Immature natural killer cell (primary cell): ENCODE results near the gene TNRC6A. TPM values are rescaled to one million over a fixed set of nuclear protein-coding genes. Genes with fewer than 3 reads are reported as not detected.
"Not testable (repeated sequence)": the region's sequence is repeated elsewhere in the genome, so short reads cannot be mapped to it uniquely, and the experiment has no call there.

Experiments
- DNase-seq, 3 donors: peaks; one replicate each; pipeline ENCODE4 v3.0.0; 2022; ENCODE audit warnings: mixed read lengths in 1 of 3
- H3K27ac Mint-ChIP-seq, 6 donors: one replicate each; pipeline ENCODE4 v1.8.0; 2020; ENCODE audit warnings: mixed read lengths in 6 of 6, mild to moderate bottlenecking in 5 of 6, inconsistent platforms in 4 of 6, moderate library complexity in 3 of 6
- H3K27me3 Mint-ChIP-seq, 3 donors: one replicate each; pipeline ENCODE4 v1.8.0; 2020 to 2021; ENCODE audit warnings: low read depth in 3 of 3, mild to moderate bottlenecking in 3 of 3, mixed read lengths in 3 of 3, moderate library complexity in 3 of 3, inconsistent platforms in 1 of 3
- H3K36me3 Mint-ChIP-seq, 3 donors: one replicate each; pipeline ENCODE4 v1.8.0; 2020; ENCODE audit warnings: mixed read lengths in 3 of 3, inconsistent platforms in 2 of 3, mild to moderate bottlenecking in 2 of 3
- H3K4me1 Mint-ChIP-seq, 2 donors: one replicate each; pipeline ENCODE4 v1.8.0; 2020; ENCODE audit warnings: inconsistent platforms in 2 of 2, mild to moderate bottlenecking in 2 of 2, mixed read lengths in 2 of 2, moderate library complexity in 1 of 2
- H3K4me3 Mint-ChIP-seq, 5 donors: one replicate each; pipeline ENCODE4 v1.8.0; 2020; ENCODE audit warnings: mild to moderate bottlenecking in 5 of 5, mixed read lengths in 5 of 5, inconsistent platforms in 3 of 5, moderate library complexity in 3 of 5
- H3K9me3 Mint-ChIP-seq, 6 donors: one replicate each; pipeline ENCODE4 v1.8.0; 2020; ENCODE audit warnings: mild to moderate bottlenecking in 6 of 6, mixed read lengths in 6 of 6, inconsistent platforms in 4 of 6, moderate library complexity in 3 of 6
- polyA plus RNA-seq, 3 donors: library from polyadenylated mRNA; unstranded; fragments of 300-500 nt; fragmentation: Illumina TruSeq; gene quantifications; one replicate each; pipeline ENCODE4 v1.2.3, GENCODE V29; 2021

The TNRC6A gene
- polyA plus RNA-seq, 3 donors from 2014 or later, result 3.6 to 10.1 (median 3.9) TPM

GRCh38 chr16:24700549-24701392, 28.7 kb upstream of the TNRC6A start:
- Mint-ChIP-seq H3K9me3 (no peaks in the 10 kb centered on the region), H3K4me1 (no peaks in the 10 kb centered on the region), H3K27ac (no peak overlapping the region), H3K36me3 (no peaks in the 10 kb centered on the region), H3K27me3 (peaks cover 0 to 7% (median 2%) of the 10 kb centered on the region in 3 donors), H3K4me3 (no peak overlapping the region)
- DNase-seq, result no peak

- Mint-ChIP-seq H3K9me3 (no peaks in the 10 kb centered on the region), H3K27ac (no peak overlapping the region), H3K4me1 (no peaks in the 10 kb centered on the region)
These were observed 27.9 kb upstream of the TNRC6A start for GRCh38 chr16:24701521-24701951.

GRCh38 chr16:24707760-24708159, 21.7 kb upstream of the TNRC6A start:
- H3K27me3 Mint-ChIP-seq, H3K4me3 Mint-ChIP-seq, H3K36me3 Mint-ChIP-seq, H3K9me3 Mint-ChIP-seq, H3K4me1 Mint-ChIP-seq, H3K27ac Mint-ChIP-seq, DNase-seq: not testable (repeated sequence)

More at GRCh38 chr16:24701521-24701951, 27.9 kb upstream of the TNRC6A start:
- H3K36me3 Mint-ChIP-seq, result no peaks in the 10 kb centered on the region
- H3K27me3 Mint-ChIP-seq, result peaks cover 0 to 7% (median 2%) of the 10 kb centered on the region in 3 donors
- DNase-seq, result no peak
- no peak overlapping the region for H3K4me3 Mint-ChIP-seq

GRCh38 chr16:24713379-24713778, 16.1 kb upstream of the TNRC6A start:
- Mint-ChIP-seq H3K27me3 (peaks cover 5 to 17% (median 9%) of the 10 kb centered on the region in 3 donors), H3K9me3 (peaks cover 0 to 19% (median 14%) of the 10 kb centered on the region in 6 donors), H3K27ac (no peak overlapping the region), H3K36me3 (peaks cover 0 to 8% (median 7%) of the 10 kb centered on the region in 3 donors), H3K4me1 (no peaks in the 10 kb centered on the region), H3K4me3 (no peak overlapping the region)
- no peak for DNase-seq

GRCh38 chr16:24717411-24717810, 12.0 kb upstream of the TNRC6A start:
- no peak for DNase-seq
- H3K4me1 Mint-ChIP-seq, result no peaks in the 10 kb centered on the region
- peaks cover 0 to 8% (median 7%) of the 10 kb centered on the region in 3 donors for H3K36me3 Mint-ChIP-seq
- peaks cover 0 to 19% (median 13%) of the 10 kb centered on the region in 6 donors for H3K9me3 Mint-ChIP-seq
- no peak overlapping the region for H3K4me3 Mint-ChIP-seq
- H3K27me3 Mint-ChIP-seq, result peaks cover 2 to 18% (median 7%) of the 10 kb centered on the region in 3 donors
- H3K27ac Mint-ChIP-seq, result no peak overlapping the region

GRCh38 chr16:24718967-24719521, 10.4 kb upstream of the TNRC6A start:
- no peak for DNase-seq
- peaks cover 0 to 5% (median under 1%) of the 10 kb centered on the region in 6 donors for H3K9me3 Mint-ChIP-seq
- no peaks in the 10 kb centered on the region for H3K4me1 Mint-ChIP-seq
- no peak overlapping the region for H3K27ac Mint-ChIP-seq
- H3K4me3 Mint-ChIP-seq, result no peak overlapping the region
- peaks cover 4 to 10% (median 9%) of the 10 kb centered on the region in 3 donors for H3K27me3 Mint-ChIP-seq
- peaks cover 0 to 8% (median 0%) of the 10 kb centered on the region in 3 donors for H3K36me3 Mint-ChIP-seq

- DNase-seq, result no peak
- Mint-ChIP-seq H3K27ac (no peak overlapping the region), H3K9me3 (no peaks in the 10 kb centered on the region), H3K36me3 (peaks cover 0 to 5% (median 0%) of the 10 kb centered on the region in 3 donors), H3K4me1 (no peaks in the 10 kb centered on the region), H3K27me3 (peaks cover 4 to 5% (median 4%) of the 10 kb centered on the region in 3 donors), H3K4me3 (no peak overlapping the region)
These were observed 7.6 kb upstream of the TNRC6A start for GRCh38 chr16:24721830-24722238.

- peaks cover 5 to 10% of the 10 kb centered on the region in 2 donors for H3K4me1 Mint-ChIP-seq
- H3K27me3 Mint-ChIP-seq, result peaks cover 4 to 10% (median 6%) of the 10 kb centered on the region in 3 donors
- no peaks in the 10 kb centered on the region for H3K9me3 Mint-ChIP-seq
- no peak overlapping the region for H3K27ac Mint-ChIP-seq
- H3K4me3 Mint-ChIP-seq, result no peak overlapping the region
- no peaks in the 10 kb centered on the region for H3K36me3 Mint-ChIP-seq
- DNase-seq, result no peak
These were observed 5.8 kb upstream of the TNRC6A start for GRCh38 chr16:24723663-24724062.

GRCh38 chr16:24728011-24728410, 1.4 kb upstream of the TNRC6A start:
- H3K9me3 Mint-ChIP-seq, result no peaks in the 10 kb centered on the region
- H3K27ac Mint-ChIP-seq, result peak overlapping the region in 4 of 6 donors; percentile 8 to 94 (median 76)
- H3K27me3 Mint-ChIP-seq, result peaks cover 19 to 30% (median 23%) of the 10 kb centered on the region in 3 donors
- peaks cover 0 to 4% (median 4%) of the 10 kb centered on the region in 3 donors for H3K36me3 Mint-ChIP-seq
- DNase-seq, result no peak
- H3K4me3 Mint-ChIP-seq, result peak overlapping the region in 4 of 5 donors; percentile 57 to 93 (median 65)
- peaks cover 31 to 43% of the 10 kb centered on the region in 2 donors for H3K4me1 Mint-ChIP-seq

- peaks cover 0 to 4% (median 4%) of the 10 kb centered on the region in 3 donors for H3K36me3 Mint-ChIP-seq
- H3K4me1 Mint-ChIP-seq, result peaks cover 36 to 51% of the 10 kb centered on the region in 2 donors
- peak overlapping the region; percentile 85 to 93 (median 90) for H3K4me3 Mint-ChIP-seq
- H3K27me3 Mint-ChIP-seq, result peaks cover 18 to 30% (median 23%) of the 10 kb centered on the region in 3 donors
- peak overlapping the region; percentile 91 to 96 (median 94) for H3K27ac Mint-ChIP-seq
- H3K9me3 Mint-ChIP-seq, result no peaks in the 10 kb centered on the region
- DNase-seq, result no peak
These were observed 584 bp upstream of the TNRC6A start for GRCh38 chr16:24728891-24729242.

- DNase-seq, result no peak
- no peaks in the 10 kb centered on the region for H3K9me3 Mint-ChIP-seq
- H3K27me3 Mint-ChIP-seq, result peaks cover 18 to 30% (median 23%) of the 10 kb centered on the region in 3 donors
- peak overlapping the region; percentile 97 to 98 (median 98) for H3K4me3 Mint-ChIP-seq
- H3K4me1 Mint-ChIP-seq, result peaks cover 47 to 62% of the 10 kb centered on the region in 2 donors
- H3K36me3 Mint-ChIP-seq, result peaks cover 0 to 4% (median 4%) of the 10 kb centered on the region in 3 donors
- peak overlapping the region; percentile 93 to 98 (median 97) for H3K27ac Mint-ChIP-seq
These were observed 732 bp downstream of the TNRC6A start for GRCh38 chr16:24729951-24730815.

GRCh38 chr16:24730914-24731313, 1.5 kb downstream of the TNRC6A start:
- no peak for DNase-seq
- H3K4me3 Mint-ChIP-seq, result peak overlapping the region; percentile 97 to 98 (median 98)
- H3K4me1 Mint-ChIP-seq, result peaks cover 51 to 69% of the 10 kb centered on the region in 2 donors
- peaks cover 0 to 4% (median 4%) of the 10 kb centered on the region in 3 donors for H3K36me3 Mint-ChIP-seq
- peak overlapping the region; percentile 73 to 98 (median 84) for H3K27ac Mint-ChIP-seq
- H3K27me3 Mint-ChIP-seq, result peaks cover 18 to 30% (median 23%) of the 10 kb centered on the region in 3 donors
- no peaks in the 10 kb centered on the region for H3K9me3 Mint-ChIP-seq

GRCh38 chr16:24731722-24732419, 2.4 kb downstream of the TNRC6A start:
- Mint-ChIP-seq H3K9me3 (no peaks in the 10 kb centered on the region), H3K4me3 (peak overlapping the region; percentile 5 to 98 (median 52)), H3K36me3 (peaks cover 0 to 4% (median 4%) of the 10 kb centered on the region in 3 donors), H3K27ac (peak overlapping the region in 3 of 6 donors; percentile 47 to 73 (median 51)), H3K27me3 (peaks cover 18 to 30% (median 23%) of the 10 kb centered on the region in 3 donors), H3K4me1 (peaks cover 59 to 79% of the 10 kb centered on the region in 2 donors)
- no peak for DNase-seq
